Cardiac fibroblast (primary cell): Measurements from ENCODE around the gene SGSM1.
A peak's percentile ranks its signal among the peaks of the same experiment; 100 is the strongest.

ENCODE experiments used
- DNase-seq, 2 donors: peaks; one replicate each; pipeline versions ENCODE4 v3.0.0 to v3.0.0-alpha.2; 2010; ENCODE audit warnings: low read depth in 2 of 2
- H3K4me3 ChIP-seq, 2 donors: replicated peaks in 1 of 2; 1 replicate in 1 of 2; 2 replicates in 1 of 2; pipeline ENCODE4 v1.5.1; 2011; ENCODE audit warnings: low read depth in 2 of 2, low read length in 2 of 2, mild to moderate bottlenecking in 2 of 2, moderate library complexity in 1 of 2
- TF ChIP-seq, protein P1 (sequence below): IDR thresholded peaks from one replicate; pipeline ENCODE4 v1.5.1; 2011; ENCODE audit warnings: low read depth, mild to moderate bottlenecking, low read length, inconsistent platforms

The SGSM1 gene

DNA sequence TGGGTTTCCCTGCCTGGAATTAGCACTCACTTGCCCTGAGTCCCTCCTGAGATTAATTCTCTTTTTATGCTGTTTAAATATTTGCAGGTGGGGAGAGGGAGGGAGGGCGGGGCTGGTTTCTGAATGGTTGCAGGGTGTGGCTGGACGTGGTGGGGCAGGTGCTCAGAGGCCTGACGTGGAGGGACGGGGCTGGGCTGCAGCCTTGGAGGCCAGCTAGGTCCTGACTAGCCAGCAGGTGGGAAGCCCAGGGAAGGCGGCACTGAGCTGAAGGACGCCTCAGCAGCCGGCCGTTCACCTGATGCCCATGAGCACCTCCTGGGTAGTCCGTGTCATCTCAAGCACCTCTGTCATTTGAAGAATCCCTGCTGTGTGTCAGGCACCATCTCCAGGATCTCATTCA is 21.3 kb downstream of the SGSM1 start:
- H3K4me3 ChIP-seq, result no peak overlapping the region
- TF ChIP-seq, protein P1, sequence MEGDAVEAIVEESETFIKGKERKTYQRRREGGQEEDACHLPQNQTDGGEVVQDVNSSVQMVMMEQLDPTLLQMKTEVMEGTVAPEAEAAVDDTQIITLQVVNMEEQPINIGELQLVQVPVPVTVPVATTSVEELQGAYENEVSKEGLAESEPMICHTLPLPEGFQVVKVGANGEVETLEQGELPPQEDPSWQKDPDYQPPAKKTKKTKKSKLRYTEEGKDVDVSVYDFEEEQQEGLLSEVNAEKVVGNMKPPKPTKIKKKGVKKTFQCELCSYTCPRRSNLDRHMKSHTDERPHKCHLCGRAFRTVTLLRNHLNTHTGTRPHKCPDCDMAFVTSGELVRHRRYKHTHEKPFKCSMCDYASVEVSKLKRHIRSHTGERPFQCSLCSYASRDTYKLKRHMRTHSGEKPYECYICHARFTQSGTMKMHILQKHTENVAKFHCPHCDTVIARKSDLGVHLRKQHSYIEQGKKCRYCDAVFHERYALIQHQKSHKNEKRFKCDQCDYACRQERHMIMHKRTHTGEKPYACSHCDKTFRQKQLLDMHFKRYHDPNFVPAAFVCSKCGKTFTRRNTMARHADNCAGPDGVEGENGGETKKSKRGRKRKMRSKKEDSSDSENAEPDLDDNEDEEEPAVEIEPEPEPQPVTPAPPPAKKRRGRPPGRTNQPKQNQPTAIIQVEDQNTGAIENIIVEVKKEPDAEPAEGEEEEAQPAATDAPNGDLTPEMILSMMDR, result no peak

GRCh38 chr22:24830205-24830979 is 24.4 kb downstream of the SGSM1 start:
- TF ChIP-seq, protein P1, result no peak
- DNase-seq, result no peak
- H3K4me3 ChIP-seq, result no peak overlapping the region

More for the DNA sequence above, 21.3 kb downstream of the SGSM1 start:
- DNase-seq, result no peak

- no peak for DNase-seq
- TF ChIP-seq, protein P1, result no peak
Observed at GRCh38 chr22:24831687-24832086, 25.7 kb downstream of the SGSM1 start.

DNA sequence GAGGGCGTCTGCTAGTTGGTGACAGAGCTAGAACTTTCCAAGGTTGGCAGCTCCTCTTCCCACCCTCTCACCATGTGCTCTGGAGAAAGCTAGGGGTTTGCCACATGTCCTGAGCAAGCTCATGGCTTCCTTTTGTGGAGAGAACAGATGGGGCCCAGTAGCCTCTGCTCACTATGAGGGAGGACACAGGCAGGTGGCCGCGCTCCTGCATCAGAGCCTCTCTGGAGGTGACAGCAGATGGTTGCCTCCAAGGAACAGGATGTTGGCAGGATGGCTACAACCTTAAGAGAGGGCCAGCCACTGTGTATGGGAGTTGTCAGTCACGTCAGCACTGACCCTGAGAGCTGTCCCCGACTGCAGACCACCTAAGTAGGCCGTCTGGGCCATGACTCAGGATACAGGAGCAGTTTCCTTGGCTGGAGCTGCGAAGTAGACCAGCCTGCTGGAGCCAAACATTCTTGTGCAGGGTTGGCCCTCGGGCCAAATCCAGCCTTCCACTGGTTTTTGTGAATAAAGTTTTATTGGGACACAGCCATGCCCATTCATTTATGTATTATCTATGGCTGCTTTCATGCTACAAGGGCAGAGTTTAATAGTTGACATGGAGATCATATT is 28.0 kb downstream of the SGSM1 start:
- TF ChIP-seq, protein P1, result no peak
- DNase-seq, result no peak
- no peak overlapping the region for H3K4me3 ChIP-seq

More at GRCh38 chr22:24831687-24832086, 25.7 kb downstream of the SGSM1 start:
- H3K4me3 ChIP-seq, result no peak overlapping the region

GRCh38 chr22:24834845-24835570 is 29.0 kb downstream of the SGSM1 start:
- TF ChIP-seq, protein P1, result peak; percentile 32
- peak in 1 of 2 donors; percentile 28 for DNase-seq
- no peak overlapping the region for H3K4me3 ChIP-seq

GRCh38 chr22:24836282-24836681 is 30.3 kb downstream of the SGSM1 start:
- H3K4me3 ChIP-seq, result no peak overlapping the region
- peak in 1 of 2 donors; percentile 18 for DNase-seq
- TF ChIP-seq, protein P1, result no peak
